Measurements from ENCODE around the gene KRTAP10-1.

KRTAP10-1 gene

DNA sequence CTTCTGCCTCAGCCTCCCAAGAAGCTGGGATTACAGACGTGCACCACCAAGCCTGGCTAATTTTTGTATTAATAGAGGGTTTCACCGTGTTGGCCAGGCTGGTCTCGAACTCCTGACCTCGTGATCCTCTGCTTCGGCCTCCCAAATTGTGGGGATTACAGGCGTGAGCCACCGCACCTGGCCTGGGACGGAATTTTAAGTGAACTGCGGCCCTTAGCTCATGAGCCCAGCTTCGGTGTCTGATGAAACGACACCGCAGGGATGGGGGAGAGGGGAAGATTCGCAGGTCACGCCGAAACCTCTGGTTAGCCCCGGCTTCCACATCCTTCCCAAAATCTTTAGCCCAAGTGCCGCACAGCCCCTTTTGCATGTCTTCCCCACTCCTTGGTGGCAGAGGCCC lies 45.6 kb downstream of the KRTAP10-1 start:
- in situ Hi-C loops (cut with MboI; ENCODE audit: low sequenced_read_pairs), result loop anchor here (25.0 kb wide), 1 partner anchor 682 kb away; no protein-coding TSS in a partner anchor

DNA sequence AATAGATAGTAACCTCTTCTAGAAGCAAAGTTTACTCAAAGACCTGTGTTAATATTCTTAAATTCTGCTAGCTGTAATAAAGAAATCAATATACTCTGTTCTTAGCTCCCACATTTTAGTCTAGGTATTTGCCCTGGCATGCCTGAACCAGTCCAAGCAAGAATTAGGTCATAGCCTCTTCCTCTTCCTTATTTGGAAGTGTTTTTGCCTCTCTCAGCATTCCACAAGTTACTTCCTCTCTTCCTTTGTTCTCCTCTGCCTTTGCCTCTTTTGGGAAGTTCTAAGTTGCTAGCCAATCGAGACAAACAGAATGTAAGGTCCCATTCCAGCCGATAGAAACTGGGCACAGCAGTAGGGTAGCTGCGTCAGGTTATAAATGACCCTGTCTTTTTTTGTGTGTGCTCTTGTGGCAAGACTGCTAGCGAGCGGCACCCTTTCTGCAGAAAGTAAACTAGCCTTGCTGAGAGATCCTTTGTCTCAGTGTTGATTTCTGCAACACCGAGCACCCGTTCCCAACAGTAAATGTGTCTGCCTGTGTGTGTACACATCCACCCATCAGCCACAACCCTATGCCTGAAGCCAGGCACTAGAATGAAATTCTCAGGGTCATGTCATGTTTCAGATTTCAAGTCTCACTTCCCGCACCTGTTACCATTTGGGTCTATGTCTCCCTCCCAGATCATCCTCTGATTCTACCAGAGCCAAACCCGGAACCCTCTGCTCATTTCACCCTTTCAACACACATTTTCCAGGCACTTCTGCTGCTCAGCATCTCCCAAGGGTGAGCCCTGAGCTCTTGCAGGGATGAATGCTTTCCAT lies 47.2 kb downstream of the KRTAP10-1 start:
- in situ Hi-C loops (cut with MboI; ENCODE audit: low sequenced_read_pairs), result loop anchor here (25.0 kb wide), 1 partner anchor 680 kb away; no protein-coding TSS in a partner anchor

DNA sequence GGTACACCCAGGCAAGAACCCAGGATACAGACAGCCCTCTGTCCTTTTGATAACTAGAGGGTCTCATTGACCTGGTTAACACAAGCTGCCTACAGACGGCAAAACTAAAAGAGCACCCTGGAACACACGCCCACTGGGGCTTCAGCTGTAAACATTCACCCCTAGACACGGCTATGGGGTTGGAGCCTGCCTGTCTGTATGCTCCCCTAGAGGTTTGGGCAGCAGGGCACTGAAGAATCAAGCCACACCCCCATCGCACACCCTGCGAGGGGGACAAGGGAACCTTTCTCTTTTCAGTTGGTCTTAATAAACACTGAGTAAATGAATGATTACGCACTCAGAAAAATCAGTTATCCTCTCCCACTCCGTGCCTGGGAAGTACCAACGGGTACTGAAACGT lies 49.2 kb downstream of the KRTAP10-1 start:
- in situ Hi-C loops (cut with MboI; ENCODE audit: low sequenced_read_pairs), result loop anchor here (25.0 kb wide), 1 partner anchor 679 kb away; no protein-coding TSS in a partner anchor

DNA sequence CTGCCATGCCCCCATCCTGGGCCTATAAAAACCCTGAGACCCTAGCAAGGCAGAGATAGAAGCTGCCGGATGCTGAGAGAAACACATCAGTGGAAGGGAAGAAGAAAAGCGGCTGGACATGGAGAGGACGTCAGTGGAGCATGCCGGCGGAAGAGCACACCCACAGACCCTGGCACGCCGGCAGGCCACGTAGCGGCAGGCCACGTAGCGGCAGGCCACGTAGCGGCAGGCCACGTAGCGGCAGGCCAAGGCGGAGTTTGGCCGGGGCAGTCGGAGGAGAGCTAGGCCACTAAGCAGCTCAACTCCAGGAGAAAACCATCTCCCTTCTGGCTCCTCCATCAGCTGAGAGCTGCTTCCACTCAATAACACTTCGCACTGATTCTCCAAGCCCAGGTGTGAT lies 49.6 kb downstream of the KRTAP10-1 start:
- in situ Hi-C loops (cut with MboI; ENCODE audit: low sequenced_read_pairs), result loop anchor here (25.0 kb wide), 1 partner anchor 678 kb away; no protein-coding TSS in a partner anchor

DNA sequence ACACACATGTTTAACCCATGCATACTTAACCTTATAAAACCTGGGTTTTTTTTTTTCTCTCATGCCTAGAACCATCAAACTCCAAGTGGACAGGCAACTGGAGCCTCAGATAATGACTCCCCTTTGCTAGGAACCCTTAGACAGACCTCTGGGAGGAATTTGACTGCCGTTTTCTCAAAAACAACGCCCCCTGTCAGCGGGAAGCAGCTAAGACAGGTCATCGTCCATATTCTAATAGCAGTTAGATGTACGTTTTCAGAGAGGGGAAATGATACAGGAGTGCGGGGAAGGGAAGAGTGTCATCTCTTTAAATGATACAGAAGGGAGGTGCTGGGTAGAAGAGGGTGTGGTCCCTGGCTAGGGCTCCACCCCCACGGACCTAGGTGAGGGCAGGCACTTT lies 50.0 kb downstream of the KRTAP10-1 start:
- in situ Hi-C loops (cut with MboI; ENCODE audit: low sequenced_read_pairs), result loop anchor here (25.0 kb wide), 1 partner anchor 678 kb away; no protein-coding TSS in a partner anchor
